ENCODE measurements around the gene SMURF1.

DNA sequence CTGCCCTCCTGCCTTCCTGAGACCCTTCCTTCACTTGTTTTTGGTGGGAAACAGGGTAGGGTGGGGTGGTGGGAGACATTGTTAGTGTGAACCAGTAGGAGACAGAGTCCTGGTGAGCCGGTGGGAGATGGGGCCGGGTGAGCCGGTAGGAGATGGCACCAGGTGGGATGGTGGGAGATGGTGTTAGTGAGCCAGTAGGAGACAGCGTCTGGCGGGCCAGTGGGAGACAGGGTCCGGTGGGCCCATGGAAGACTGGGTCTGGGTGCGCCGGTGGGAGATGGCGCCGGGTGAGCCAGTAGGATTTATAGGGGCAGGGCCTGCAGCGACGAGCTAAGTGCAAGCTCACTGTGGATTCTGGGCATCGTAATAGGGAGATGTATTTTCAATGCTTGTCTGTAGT lies 148.8 kb downstream of the SMURF1 start:
- TF ChIP-seq, protein P1, sequence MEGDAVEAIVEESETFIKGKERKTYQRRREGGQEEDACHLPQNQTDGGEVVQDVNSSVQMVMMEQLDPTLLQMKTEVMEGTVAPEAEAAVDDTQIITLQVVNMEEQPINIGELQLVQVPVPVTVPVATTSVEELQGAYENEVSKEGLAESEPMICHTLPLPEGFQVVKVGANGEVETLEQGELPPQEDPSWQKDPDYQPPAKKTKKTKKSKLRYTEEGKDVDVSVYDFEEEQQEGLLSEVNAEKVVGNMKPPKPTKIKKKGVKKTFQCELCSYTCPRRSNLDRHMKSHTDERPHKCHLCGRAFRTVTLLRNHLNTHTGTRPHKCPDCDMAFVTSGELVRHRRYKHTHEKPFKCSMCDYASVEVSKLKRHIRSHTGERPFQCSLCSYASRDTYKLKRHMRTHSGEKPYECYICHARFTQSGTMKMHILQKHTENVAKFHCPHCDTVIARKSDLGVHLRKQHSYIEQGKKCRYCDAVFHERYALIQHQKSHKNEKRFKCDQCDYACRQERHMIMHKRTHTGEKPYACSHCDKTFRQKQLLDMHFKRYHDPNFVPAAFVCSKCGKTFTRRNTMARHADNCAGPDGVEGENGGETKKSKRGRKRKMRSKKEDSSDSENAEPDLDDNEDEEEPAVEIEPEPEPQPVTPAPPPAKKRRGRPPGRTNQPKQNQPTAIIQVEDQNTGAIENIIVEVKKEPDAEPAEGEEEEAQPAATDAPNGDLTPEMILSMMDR (IDR thresholded peaks at IDR 0.05): no peak
- no peak for TF ChIP-seq POLR2A (IDR thresholded peaks at IDR 0.05)

Measured in suprapubic skin (tissue), 3 donors.